Breast epithelium (tissue), 4 donors: Measurements from ENCODE around the gene FSHR. TPM values are rescaled to one million over a fixed set of nuclear protein-coding genes. Genes with fewer than 3 reads are reported as not detected.
A peak's percentile ranks its signal among the peaks of the same experiment; 100 is the strongest.

ENCODE experiments used
- DNase-seq, 2 donors: peaks; one replicate each; pipeline ENCODE4 v3.0.0-alpha.2; 2019; ENCODE audit warnings: low spot score in 2 of 2
- H3K27ac ChIP-seq, 2 donors: fragments of 200-600 bp; sonication (generic) in 1 of 2; one replicate each; pipeline ENCODE4 v1.5.1; 2016 to 2019; ENCODE audit warnings: mild to moderate bottlenecking in 1 of 2
- H3K27me3 ChIP-seq, 2 donors: fragments of 200-600 bp; sonication (generic) in 1 of 2; one replicate each; pipeline versions ENCODE4 v1.5.1 to v1.6.0; 2017 to 2019; ENCODE audit warnings: control low read depth in 1 of 2, mild to moderate bottlenecking in 1 of 2
- H3K36me3 ChIP-seq: fragments of 200-600 bp; one replicate; pipeline ENCODE4 v1.5.1; 2019
- H3K4me1 ChIP-seq, 2 donors: fragments of 200-600 bp; sonication (generic); one replicate each; pipeline ENCODE4 v1.5.1; 2016 to 2019; ENCODE audit warnings: control low read depth in 1 of 2
- H3K4me3 ChIP-seq, 3 donors: fragments of 200-600 bp; sonication (generic); 1 replicate in 2 of 3; 2 replicates in 1 of 3; pipeline ENCODE4 v1.5.1; 2016 to 2019; ENCODE audit warnings: mild to moderate bottlenecking in 3 of 3, moderate library complexity in 2 of 3
- H3K9me3 ChIP-seq, 2 donors: fragments of 200-600 bp; sonication (generic) in 1 of 2; one replicate each; pipeline ENCODE4 v1.5.1; 2016 to 2019; ENCODE audit warnings: control low read depth in 1 of 2
- POLR2A ChIP-seq: fragments of 450-650 bp; IDR thresholded peaks from one replicate; pipeline ENCODE4 v1.6.1; 2016; ENCODE audit warnings: antibody characterized with exemption, mild to moderate bottlenecking, moderate library complexity
- POLR2AphosphoS5 ChIP-seq, 3 donors: sonication (generic); formaldehyde crosslinking; IDR thresholded peaks; one replicate each; pipeline ENCODE4 v1.6.1; 2017; ENCODE audit warnings: antibody characterized with exemption in 3 of 3
- intact Hi-C: fragments of 100-400 bp; cut with DNase I; formaldehyde crosslinking; loops from one replicate; pipeline ENCODE4 v1.15.1; 2023; ENCODE audit warnings: low total_unique reads
- total RNA-seq, 3 donors: library from RNA; depleted of rRNA; stranded (reverse); fragments of >200 nt; gene quantifications; one replicate each; pipeline ENCODE4 v1.1.0, GENCODE V29; 2016
- TF ChIP-seq, protein P1 (sequence below), 3 donors: fragments of 450-650 bp; IDR thresholded peaks; one replicate each; pipeline ENCODE4 v1.5.1; 2016 to 2017; ENCODE audit warnings: antibody characterized with exemption in 3 of 3, mild to moderate bottlenecking in 3 of 3, moderate library complexity in 3 of 3

Gene FSHR
- total RNA-seq, 3 donors from 2014 or later, result not detected

DNA sequence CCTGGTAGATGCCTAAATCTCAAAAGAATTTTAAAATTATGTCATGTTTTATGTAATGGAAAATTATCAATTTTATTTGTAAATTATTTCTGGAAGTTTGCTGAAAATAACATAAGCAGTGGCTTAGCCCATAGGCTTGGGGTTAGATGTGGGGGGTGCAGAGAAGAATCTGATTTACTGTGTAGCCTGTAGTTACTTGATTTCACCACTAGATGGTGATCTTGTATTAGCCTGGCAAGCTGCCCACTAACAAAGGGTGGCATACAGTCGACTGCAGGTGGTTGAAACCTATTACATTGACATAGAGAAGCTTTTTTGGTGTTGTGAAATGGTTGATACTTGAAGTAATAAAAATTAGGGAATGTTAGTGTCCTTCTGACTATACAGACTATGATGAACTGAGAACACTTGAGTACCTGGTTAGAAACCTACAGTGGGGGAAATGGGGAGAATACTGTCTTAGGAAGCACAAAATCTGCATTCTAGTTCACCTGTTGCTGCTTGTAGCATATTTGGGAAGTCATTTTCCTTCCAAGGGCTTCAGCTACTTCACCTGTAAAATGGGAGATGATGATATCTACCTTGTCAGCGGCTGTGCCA is 207.8 kb downstream of the FSHR start:
- H3K4me3 ChIP-seq, result no peak overlapping the region
- peak in 1 of 2 donors; percentile 22 for DNase-seq
- no peaks in the 10 kb centered on the region for H3K4me1 ChIP-seq
- no peaks in the 10 kb centered on the region for H3K36me3 ChIP-seq
- intact Hi-C loops, result no loop called here
- no peak overlapping the region for H3K27ac ChIP-seq
- H3K27me3 ChIP-seq, result no peaks in the 10 kb centered on the region
- TF ChIP-seq POLR2A, result no peak
- TF ChIP-seq, protein P1, sequence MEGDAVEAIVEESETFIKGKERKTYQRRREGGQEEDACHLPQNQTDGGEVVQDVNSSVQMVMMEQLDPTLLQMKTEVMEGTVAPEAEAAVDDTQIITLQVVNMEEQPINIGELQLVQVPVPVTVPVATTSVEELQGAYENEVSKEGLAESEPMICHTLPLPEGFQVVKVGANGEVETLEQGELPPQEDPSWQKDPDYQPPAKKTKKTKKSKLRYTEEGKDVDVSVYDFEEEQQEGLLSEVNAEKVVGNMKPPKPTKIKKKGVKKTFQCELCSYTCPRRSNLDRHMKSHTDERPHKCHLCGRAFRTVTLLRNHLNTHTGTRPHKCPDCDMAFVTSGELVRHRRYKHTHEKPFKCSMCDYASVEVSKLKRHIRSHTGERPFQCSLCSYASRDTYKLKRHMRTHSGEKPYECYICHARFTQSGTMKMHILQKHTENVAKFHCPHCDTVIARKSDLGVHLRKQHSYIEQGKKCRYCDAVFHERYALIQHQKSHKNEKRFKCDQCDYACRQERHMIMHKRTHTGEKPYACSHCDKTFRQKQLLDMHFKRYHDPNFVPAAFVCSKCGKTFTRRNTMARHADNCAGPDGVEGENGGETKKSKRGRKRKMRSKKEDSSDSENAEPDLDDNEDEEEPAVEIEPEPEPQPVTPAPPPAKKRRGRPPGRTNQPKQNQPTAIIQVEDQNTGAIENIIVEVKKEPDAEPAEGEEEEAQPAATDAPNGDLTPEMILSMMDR (IDR thresholded peaks at IDR 0.05), result peak; percentile 81 to 84 (median 84)
- TF ChIP-seq POLR2AphosphoS5 (IDR thresholded peaks at IDR 0.05), result peak in 1 of 3 donors; percentile 44
- H3K9me3 ChIP-seq, result no peaks in the 10 kb centered on the region

DNA sequence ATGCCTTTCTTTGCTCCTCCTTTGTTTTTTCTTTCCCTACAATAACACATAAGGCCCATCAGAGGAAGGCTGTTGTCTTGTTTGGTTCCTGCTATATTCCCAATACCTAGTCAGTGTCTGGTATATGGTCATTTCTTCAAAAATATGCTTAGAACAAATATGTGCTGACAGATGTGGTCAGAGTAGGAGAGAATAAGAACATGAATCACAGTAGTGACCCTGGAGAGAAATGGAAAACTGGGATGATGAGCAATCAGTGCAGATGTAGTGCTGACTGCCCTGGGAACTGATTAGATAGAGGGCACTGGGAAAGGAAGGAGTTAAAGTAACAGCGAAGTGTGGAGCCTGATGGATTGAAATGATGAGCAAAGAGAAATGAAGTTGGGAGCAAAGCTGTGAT is 209.4 kb downstream of the FSHR start:
- TF ChIP-seq POLR2AphosphoS5 (IDR thresholded peaks at IDR 0.05) (no peak), POLR2A (no peak)
- TF ChIP-seq, protein P1 (IDR thresholded peaks at IDR 0.05), result no peak
- DNase-seq, result no peak
- intact Hi-C loops, result no loop called here
- Histone ChIP-seq H3K4me1 (no peaks in the 10 kb centered on the region), H3K27me3 (no peaks in the 10 kb centered on the region), H3K27ac (no peak overlapping the region), H3K4me3 (no peak overlapping the region), H3K9me3 (no peaks in the 10 kb centered on the region), H3K36me3 (no peaks in the 10 kb centered on the region)

DNA sequence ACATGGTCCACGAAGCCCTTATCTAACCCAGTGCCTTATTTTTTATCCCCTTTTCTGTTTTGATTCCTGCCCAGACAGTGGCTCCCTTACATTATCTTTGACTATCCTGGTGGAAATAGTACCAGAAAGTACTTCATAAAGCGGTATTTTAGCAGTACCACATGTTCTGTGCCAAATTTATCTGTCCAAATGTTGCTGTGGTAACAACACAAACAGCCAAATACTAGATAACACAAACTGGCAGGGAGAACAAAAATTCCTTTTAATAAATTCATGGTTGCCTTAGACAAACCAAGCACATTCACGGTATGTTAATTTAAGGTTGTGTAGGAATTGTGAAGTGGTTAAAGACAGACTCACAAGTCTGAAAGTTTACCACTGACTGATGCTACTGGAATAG is 210.9 kb downstream of the FSHR start:
- no peaks in the 10 kb centered on the region for H3K36me3 ChIP-seq
- TF ChIP-seq POLR2AphosphoS5 (IDR thresholded peaks at IDR 0.05) (no peak), POLR2A (no peak)
- TF ChIP-seq, protein P1 (IDR thresholded peaks at IDR 0.05), result no peak
- H3K4me1 ChIP-seq, result no peaks in the 10 kb centered on the region
- H3K27me3 ChIP-seq, result no peaks in the 10 kb centered on the region
- intact Hi-C loops, result no loop called here
- no peak overlapping the region for H3K27ac ChIP-seq
- no peaks in the 10 kb centered on the region for H3K9me3 ChIP-seq
- no peak for DNase-seq
- no peak overlapping the region for H3K4me3 ChIP-seq

DNA sequence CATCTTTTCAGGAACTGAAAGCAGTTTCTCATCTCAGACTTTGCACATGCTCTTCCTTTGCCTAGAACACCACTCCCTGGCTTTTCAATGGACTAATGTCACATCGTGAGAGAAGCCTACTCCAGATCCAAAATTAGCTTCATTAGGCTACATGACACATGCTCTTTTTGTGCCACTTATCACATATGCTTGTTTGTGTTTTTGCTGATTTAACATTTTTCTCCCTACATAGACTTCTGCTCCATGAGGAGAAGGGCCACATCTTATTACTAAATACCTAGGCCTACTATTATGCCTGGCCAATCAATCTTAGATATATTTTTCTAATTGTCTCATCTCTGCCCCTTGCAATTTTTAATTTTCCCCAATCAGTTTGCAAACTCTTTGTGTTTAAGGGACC is 212.4 kb downstream of the FSHR start:
- TF ChIP-seq, protein P1 (IDR thresholded peaks at IDR 0.05), result no peak
- TF ChIP-seq POLR2AphosphoS5 (IDR thresholded peaks at IDR 0.05) (no peak), POLR2A (no peak)
- no peak for DNase-seq
- H3K27me3 ChIP-seq, result no peaks in the 10 kb centered on the region
- no peaks in the 10 kb centered on the region for H3K4me1 ChIP-seq
- no peaks in the 10 kb centered on the region for H3K36me3 ChIP-seq
- H3K9me3 ChIP-seq, result no peaks in the 10 kb centered on the region
- intact Hi-C loops, result no loop called here
- H3K4me3 ChIP-seq, result no peak overlapping the region
- H3K27ac ChIP-seq, result no peak overlapping the region

DNA sequence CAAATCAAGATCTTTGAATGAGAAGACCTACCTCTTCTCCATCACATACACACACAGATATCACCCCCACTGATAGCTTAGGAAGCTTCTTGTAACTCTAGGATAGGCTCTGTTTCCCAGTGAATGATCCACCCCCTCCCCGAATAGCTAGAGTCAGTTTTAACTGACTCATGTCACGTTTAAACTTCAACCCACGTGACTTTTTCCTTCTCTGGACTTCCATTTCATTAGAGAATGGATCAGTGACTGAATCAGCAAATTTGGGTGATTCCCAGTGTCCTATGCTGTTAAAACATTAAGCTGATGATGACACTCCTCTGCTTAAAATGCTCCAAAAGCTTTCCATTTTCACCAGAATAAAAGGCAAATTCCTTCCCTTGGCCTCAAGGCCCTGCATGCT is 212.9 kb downstream of the FSHR start:
- TF ChIP-seq POLR2A (no peak), POLR2AphosphoS5 (IDR thresholded peaks at IDR 0.05) (no peak)
- TF ChIP-seq, protein P1 (IDR thresholded peaks at IDR 0.05), result no peak
- H3K27ac ChIP-seq, result no peak overlapping the region
- H3K27me3 ChIP-seq, result no peaks in the 10 kb centered on the region
- no peak overlapping the region for H3K4me3 ChIP-seq
- DNase-seq, result no peak
- H3K36me3 ChIP-seq, result no peaks in the 10 kb centered on the region
- no peaks in the 10 kb centered on the region for H3K9me3 ChIP-seq
- intact Hi-C loops, result no loop called here
- no peaks in the 10 kb centered on the region for H3K4me1 ChIP-seq
